Renal cortex interstitium (tissue), 11 donors: Measurements from ENCODE around the gene BFSP2. TPM values are rescaled to one million over a fixed set of nuclear protein-coding genes. Genes with fewer than 3 reads are reported as not detected.

Experiments used
- DNase-seq, 11 donors: peaks; one replicate each; pipeline ENCODE4 v3.0.0-alpha.2; 2013; ENCODE audit warnings: low read depth in 9 of 11, low spot score in 4 of 11; ENCODE audit errors: extremely low read depth in 1 of 11
- polyA plus RNA-seq, 3 donors: library from polyadenylated mRNA; unstranded; fragments of 120-200 nt; gene quantifications; one replicate each; pipeline ENCODE4 v1.2.1, GENCODE V29; 2013; ENCODE audit not compliant: insufficient read length in 3 of 3

Gene BFSP2
- polyA plus RNA-seq, 3 donors, result 0.32 TPM; not detected in 2

GRCh38 chr3:133380481-133381225 is 19.2 kb upstream of the BFSP2 start:
- DNase-seq, result no peak

GRCh38 chr3:133381346-133382109 is 18.3 kb upstream of the BFSP2 start:
- no peak for DNase-seq

- DNase-seq, result no peak
These were observed 16.7 kb upstream of the BFSP2 start for GRCh38 chr3:133383175-133383574.

- no peak for DNase-seq
These were observed 16.1 kb upstream of the BFSP2 start for GRCh38 chr3:133383741-133384140.

GRCh38 chr3:133384331-133385027 is 15.4 kb upstream of the BFSP2 start:
- peak; percentile 38 to 63 (median 57) for DNase-seq

GRCh38 chr3:133386876-133387275 is 13.0 kb upstream of the BFSP2 start:
- DNase-seq, result no peak

GRCh38 chr3:133387341-133387740 is 12.5 kb upstream of the BFSP2 start:
- no peak for DNase-seq

- no peak for DNase-seq
These were observed 11.0 kb upstream of the BFSP2 start for GRCh38 chr3:133388696-133389395.

GRCh38 chr3:133390715-133391114 is 9.1 kb upstream of the BFSP2 start:
- no peak for DNase-seq

GRCh38 chr3:133393204-133393603 is 6.7 kb upstream of the BFSP2 start:
- DNase-seq, result no peak

- no peak for DNase-seq
These were observed 6.0 kb upstream of the BFSP2 start for GRCh38 chr3:133393691-133394474.

- DNase-seq, result no peak
These were observed 5.1 kb upstream of the BFSP2 start for GRCh38 chr3:133394561-133395311.

- no peak for DNase-seq
These were observed 3.0 kb upstream of the BFSP2 start for GRCh38 chr3:133396906-133397305.

- no peak for DNase-seq
These were observed 1.7 kb downstream of the BFSP2 start for GRCh38 chr3:133401374-133402135.

- no peak for DNase-seq
These were observed 5.1 kb downstream of the BFSP2 start for GRCh38 chr3:133404920-133405319.

- no peak for DNase-seq
These were observed 8.5 kb downstream of the BFSP2 start for GRCh38 chr3:133408366-133408765.

GRCh38 chr3:133408961-133409360 is 9.1 kb downstream of the BFSP2 start:
- no peak for DNase-seq
